ENCODE data around the gene POFUT2.

The POFUT2 gene

DNA sequence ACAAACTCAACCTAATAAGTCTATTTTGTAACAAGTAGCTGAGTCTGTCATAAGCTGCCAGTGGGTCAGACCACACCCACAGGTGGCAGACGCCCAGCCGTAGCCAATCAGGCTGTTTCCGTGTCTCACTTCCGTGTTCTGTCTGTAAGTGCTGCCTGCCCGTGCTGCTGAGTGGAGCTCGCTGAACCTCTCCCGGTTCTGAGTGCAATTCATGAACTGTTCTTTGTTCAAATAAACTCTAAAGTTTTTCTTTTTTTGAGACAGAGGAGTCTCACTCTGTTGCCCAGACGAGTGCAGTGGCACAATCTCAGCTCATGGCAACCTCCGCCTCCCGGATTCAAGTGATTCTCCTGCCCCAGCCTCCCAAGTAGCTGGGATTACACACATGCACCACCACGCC, 25.1 kb downstream of the POFUT2 start:
- no peak for DNase-seq (ENCODE audit: low spot score)

DNA sequence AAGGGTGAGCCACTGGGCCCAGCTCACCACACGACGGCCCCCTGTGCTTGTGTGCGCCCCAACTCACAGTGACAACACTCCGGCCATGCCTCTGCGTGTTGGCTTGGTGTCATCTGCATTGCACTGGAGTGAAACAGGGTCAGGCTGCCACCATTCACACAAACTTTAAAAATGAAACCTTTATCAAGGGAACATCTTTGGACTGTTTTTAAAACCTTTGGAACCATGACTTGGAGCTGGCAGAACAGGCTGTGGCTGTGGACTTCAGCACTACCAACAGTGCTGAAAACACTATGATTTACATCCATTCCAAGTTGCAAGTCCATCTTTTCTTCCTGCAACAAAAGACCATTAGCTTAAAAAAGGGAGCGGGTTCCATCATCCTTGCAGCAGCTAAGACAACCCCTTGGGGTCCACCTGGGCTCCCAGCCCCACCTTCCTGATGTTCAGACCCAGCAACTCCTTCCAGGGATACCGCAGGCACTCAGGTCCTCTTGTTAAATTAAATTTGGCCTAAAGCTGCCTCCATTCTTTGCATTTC, 25.6 kb downstream of the POFUT2 start:
- no peak for DNase-seq (ENCODE audit: low spot score)

DNA sequence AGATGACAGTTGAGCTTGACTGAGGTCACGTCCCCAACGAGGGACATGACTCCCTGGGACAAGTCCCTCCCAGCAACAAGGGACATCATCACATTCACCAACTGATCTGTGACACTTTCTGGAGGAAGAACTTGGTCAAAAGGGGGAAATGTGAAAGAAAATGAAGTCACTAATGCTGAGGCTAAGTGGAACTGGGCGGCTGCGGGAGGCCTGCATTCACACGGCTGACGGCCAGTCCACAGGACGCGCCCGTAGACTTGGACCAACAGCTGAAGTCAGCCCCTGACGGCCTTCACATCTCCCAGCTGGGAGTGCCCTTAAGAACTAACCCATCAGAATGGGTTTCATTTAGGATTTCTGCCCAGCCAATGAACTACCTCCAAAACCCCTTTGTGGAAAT, 26.6 kb downstream of the POFUT2 start:
- no peak for DNase-seq (ENCODE audit: low spot score)

DNA sequence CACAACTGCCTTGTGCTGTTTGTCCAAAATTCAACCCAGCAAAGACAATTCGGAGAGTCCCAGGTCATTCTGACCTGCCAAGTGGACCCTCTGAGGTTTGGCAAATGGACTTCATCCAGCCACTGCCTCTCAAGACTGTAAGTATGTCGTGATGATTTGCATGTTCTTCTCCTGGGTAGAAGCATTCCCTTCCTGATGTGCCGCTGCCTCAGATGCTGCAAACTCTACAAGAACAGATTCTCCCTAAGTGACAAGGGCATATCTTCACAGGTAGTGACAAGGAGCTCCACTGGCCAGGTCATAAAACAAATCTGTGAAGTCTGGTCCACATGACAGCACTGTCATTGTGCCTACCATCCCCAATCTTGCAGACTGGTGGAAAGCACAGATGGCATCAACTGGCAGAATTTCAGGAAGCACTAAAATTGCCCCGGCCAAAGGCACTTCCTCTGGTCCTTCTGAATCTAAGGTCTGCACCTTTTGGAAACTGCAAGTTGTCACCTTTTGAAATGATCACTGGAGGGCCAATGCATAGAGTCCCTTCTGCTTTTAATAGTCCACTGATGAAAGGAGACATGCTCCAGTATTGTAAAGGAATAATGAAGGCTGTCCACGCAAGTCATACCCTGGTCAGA, 27.4 kb downstream of the POFUT2 start:
- no peak for DNase-seq (ENCODE audit: low spot score)

DNA sequence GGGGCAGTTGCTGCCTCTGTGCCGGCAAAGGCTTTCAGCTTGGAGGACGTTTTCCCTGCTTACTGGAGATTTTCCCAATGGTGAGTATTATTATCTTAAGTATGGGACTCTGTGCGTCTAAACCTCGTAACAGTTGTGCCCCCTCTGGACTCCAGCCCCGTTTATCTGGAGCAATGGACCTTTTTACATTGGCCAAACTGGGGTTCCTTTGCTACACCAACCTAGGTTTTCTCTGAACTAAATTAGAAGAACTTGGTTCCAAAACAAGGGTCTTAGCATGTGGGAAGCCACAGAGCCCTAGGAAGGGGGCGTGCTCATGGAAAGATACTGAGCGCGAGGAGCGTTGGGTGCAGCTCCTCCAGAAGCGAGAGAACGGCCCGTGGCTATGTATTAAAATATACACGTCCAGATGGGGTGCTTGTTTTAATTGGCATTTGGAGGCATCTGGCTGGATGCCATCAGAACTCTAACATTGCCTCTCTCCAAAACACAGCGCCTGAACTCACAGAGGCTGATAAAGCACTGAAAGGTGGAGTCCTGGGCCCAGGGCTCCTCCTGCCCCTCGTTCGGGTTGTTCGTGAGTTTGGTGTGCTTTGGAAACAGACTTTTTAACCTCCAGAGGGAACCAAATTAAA, 28.4 kb downstream of the POFUT2 start:
- DNase-seq (ENCODE audit: low spot score): no peak

DNA sequence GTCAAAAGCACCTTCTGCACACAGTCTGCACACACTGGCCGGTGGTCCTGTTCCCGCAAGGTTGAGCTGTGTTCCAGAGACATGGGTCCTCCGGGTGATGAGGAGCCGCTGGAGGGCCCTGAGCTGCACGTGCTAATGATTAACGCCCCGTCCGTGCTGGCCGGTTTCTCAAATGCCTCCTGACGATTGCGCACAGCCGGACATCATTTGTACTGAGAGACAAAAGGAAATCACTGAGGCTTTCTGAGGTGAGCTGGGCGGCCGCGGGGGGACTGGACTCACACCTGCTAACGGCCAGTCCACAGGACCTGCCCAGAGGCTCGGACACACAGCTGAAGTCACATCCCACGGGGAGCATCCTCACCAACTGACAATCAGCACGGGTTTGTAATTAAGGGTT, 29.2 kb downstream of the POFUT2 start:
- DNase-seq (ENCODE audit: low spot score): no peak

DNA sequence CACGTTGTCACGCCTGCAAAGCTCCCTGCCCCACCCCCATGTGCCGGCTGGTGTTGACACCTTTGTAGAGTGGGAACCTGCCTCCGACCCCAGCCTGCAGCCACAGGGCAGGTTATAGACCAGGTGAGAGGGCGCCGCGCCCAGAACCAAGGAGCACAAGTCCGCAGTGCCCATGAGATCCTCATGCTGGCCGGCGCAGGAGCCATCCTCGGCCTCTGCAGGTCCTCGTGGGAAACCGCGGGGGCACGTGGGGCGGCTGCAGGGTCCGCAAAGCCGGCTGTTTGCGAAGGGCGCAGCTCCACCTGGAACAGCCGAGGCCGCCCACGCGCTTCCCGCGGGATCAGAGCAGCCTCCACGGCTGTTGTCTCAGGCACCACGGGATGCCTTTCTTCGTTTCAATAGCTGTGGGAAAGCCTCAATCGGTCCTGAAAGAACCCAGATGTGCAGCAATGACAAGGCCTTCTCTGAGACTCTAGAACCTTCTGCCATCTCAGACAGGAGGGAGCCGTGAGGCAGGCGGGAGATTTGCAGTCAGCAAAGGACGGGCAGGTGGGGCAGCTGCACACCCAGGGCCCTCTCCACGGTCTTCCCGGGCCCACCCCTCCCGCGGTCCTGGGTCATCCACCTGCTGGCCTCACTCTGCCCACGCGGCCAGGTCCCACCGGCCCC, 29.9 kb downstream of the POFUT2 start:
- DNase-seq (ENCODE audit: low spot score): no peak

DNA sequence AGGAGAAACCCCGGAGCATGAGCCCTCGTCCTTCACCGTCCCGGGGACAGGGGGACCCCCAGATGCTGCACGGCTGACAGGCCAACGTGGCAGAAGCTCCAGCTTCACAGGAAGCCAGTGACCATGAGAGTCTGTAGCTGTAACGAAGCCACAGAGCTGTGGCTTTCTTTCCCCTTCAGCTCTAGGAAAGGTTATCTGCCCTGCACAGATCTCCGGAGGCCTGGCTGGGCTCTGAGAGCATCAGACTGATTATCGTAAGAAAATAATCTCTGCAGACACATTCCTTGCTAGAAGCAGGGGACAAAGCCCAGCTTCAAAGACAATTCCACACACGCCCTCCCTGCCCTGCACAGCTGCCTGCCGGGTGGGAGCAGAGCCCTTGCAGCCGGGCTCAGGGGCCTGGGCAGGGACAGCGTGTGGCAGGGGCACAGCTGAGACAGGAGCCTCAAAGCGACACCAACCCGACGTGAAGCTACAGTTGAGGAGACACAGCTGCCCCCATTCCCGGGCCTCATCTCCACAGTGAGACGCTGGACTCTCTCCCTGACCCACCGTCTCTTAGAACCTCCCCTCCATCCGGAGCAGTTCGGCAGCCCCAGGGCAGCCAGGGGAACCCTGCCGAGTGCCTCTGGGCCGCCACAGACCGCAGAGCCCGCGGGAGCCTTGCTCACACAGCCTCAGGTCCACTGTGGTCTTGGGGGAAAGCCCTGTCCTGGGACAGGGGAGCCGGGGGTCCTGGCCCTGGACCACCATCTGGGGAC, 30.6 kb downstream of the POFUT2 start:
- DNase-seq (ENCODE audit: low spot score): no peak

DNA sequence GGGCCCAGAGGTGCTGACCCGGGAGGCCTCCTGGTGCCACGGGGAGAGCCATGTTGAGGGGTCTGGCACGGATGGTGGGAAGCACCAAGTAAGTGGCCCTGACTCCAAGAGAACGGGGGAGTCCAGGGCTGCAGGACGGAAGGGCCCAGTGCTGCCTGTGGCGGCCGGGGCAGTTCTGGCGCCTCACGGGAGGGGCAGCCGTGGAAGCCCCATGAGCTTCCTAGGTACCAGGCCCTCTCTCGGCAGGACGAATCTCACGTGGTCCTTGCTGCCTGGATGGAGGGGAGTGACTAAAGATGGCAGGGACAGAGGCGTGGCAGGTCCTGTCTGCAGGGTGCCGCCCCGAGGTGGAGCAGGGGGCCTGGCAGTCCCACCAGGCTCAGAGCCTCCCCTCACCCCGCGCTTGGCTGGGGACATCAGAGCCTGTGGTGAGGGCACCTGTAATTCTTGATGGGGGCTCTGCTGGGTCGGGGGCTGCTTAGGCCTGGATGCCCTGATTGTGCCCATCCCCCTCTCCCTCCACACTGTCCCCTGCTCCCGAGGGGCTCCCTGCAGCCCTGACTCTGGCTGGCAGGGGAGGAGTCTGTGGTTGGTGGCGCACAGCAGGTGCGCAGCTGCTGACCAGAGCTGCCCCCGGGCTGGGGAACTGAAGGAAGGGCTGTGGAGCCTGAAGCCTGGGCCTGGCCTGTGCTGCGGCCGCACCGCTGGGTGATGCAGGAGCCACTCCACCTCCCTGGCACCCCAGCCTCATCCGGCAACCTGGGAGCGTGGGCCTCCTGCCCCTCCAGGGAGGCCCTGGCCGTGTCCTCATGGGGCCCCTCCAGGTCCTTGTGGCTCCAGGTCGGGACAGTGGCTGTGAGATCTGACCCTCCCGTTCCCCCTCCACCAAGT, 31.4 kb downstream of the POFUT2 start:
- DNase-seq (ENCODE audit: low spot score): no peak

DNA sequence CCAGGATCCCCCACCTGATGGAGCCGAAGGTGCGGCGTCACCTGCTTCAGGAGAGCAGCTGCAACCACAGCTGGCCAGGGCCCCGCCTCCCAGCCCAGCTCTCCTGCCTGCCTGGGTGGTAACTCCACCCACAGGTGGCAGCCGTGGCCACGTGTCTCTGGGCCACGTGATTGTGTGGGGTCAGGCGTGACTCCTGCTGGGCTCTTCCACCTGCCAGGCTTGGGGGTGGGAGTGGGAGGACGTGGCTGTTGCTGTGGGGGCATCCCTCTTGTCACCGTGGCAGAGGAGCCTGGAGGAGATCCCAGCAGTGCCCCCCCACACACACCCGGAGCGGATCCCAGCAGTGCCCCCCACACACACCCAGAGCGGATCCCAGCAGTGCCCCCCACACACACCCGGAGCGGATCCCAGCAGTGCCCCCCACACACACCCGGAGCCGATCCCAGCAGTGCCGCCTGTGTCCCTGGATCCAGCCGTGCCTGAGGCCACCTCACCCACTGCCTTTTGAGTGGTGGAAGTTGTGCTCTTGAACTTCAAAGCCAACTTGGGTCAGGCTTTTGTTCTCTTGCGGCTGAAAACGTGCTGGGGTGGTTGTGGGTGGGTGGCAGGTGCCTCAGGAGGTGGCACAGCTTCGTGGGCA, 32.2 kb downstream of the POFUT2 start:
- no peak for DNase-seq (ENCODE audit: low spot score)

DNA sequence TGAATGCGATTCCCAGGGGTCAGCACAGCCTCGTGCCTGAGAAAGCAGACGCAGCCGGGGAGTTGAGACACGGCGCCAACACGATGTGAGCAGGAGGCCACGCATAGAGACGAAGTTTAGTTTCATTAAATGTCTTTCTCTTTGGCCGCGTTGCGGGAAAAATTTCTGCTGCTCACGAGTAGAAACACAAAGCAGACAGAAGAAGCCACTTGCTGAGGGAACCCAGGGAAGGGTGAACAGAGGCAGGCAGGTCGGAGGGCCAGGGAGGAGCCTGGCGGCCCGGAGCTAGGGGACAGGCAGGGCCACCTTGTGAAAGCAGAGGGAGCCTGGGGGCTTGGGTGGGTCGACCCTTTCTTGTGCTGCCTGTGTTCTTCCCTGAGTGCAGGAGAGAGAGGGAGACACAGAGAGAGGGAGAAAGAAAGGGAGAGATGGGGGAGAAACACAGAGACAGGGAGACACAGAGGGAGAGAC, 33.2 kb downstream of the POFUT2 start:
- DNase-seq (ENCODE audit: low spot score): no peak

DNA sequence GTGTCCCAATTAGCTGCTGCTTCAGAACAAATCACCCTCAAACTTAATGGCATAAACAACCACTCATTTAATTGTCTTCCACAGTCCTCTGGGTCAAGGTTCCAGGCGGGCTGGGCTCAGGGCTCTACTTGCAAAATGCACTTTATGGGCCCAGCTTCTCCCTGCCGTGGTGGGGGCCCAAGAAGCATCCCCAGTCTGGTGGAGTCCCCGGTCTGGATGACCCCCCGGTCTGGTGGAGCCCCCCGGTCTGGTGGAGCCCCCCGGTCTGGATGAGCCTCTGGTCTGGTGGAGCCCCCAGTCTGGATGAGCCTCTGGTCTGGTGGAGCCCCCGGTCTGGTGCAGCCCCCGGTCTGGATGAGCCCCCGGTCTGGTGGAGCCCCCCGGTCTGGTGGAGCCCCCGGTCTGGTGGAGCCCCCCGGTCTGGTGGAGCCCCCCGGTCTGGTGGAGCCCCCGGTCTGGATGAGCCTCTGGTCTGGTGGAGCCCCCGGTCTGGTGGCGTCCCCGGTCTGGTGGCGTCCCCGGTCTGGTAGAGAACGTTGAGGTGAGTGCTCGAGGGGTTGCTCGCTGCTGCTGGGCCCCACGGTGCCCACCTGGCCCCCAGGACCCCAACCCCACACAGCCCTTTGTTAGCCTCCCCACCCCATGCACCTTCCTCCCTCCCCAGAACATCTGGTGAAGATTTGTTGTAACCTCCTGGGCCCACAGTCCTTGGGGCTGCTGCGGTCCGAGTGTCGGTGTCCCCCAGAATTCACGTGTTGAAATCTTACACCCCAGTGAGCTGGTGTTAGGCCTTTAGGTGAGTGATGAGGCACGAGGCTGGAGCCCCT, 33.8 kb downstream of the POFUT2 start:
- DNase-seq (ENCODE audit: low spot score): no peak

DNA sequence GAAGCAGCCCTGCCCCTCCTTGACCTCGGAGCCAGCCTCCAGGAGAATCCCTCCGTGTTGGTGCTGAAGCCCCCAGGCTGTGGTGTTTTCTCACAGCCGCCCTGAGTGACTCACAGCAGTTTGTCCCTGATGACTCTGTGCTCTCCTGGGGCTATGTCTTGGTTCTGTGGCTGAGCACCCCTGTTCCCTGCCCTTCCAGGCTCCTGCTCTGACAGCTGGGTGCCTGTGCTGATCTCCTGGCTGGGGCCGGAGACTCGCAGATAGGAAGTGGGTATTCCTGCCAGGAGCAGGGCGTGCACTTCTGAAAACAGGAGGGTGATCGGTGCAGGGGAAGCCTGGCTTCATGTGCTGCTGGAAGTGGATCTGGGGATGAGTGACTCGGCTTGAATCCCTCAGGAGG, 34.5 kb downstream of the POFUT2 start:
- DNase-seq (ENCODE audit: low spot score): no peak

DNA sequence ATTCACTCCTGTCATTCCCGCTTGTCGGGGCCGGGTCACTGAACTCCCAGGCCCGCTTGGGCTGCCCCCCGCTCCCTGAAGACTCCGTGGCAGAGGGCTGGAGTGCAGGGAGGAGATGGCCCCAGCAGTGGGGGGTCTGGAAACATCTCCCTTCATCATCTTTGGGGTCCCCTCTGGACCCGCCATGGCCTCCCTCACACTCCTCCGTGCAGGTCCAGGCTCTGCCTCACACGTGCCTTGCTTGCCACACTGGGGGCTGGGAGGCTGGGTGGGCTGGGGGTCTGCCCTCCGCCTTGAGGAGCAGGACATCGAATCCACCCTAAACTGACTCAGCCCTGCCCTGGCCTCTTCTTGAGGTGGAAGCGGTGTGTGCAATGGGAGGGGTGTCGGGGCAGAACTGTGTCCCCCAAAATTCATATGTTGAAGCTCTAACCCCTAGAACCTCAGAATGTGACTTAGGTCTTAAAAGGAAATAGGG, 35.2 kb downstream of the POFUT2 start:
- DNase-seq (ENCODE audit: low spot score): no peak

DNA sequence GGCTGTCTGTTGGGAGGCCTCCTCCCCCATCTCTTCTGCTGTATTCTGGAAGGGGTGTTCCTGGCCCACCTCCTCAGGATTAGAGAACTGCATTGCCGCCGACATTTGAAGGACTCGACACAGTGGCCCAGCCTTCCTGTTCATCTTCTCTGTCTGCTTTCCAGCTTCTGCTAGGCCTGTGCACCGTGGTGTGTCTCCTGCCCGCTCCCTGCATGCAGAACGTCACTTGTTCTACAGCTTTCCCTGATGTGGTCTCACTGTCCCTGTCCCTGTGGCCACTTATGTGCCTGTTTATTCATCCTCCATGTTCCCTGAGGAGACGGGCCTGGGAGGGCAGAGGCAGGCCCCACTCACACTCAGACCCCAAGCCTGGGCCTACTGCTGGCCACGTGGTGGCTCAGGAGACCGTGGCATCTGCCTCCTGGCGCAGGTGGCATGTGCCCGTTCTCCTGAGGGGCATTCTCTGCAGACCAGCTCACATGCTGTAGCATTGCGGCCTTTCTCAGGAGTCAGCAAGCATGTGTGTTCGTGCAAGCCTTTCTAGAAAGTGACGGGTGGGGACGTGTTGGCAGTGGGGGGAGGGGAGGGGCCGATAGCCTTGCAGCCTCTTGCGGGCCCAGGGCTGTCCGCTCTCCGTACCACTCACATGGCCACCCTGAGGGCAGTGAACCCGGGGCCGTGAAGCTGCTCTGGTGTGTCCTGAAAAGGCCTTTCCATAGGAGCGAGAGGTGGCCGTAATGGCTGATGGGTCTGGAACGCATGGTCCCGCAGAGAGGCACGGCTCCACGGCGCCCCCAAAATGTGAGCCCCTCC, 35.9 kb downstream of the POFUT2 start:
- DNase-seq (ENCODE audit: low spot score): no peak

DNA sequence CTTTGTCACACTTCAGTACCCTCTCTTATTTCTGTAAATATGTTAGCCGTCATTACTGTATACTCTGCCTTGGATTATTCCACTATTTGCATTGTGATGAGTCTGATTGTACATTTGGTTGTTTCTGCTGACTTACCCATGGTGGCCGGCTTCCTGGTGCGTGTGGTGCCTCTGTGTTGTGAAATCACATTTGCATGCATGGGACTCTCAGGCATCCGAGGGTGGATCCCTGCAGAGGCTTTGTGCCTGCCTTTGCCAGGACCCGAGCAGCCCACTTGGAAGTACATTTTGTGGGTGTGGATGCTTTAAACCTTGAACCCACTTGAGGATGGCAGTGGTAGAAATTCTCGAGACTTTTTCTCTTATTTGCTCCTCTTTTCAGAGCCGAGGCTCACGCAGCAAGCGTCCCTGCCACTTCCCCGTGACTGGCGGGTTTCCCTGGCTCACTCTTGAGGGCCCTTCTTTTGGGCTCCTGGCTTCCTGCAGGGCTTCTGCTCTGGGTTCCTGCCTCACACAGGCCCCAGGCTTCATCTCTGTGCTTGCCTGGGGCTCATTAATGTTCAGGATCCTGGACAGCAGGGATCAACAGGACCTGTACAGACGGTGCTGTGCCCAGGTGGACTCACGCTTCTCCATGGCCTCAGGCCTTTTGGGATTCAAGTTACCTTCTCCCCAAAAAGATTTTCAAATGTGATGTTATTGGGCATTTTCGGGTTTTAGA, 36.6 kb downstream of the POFUT2 start:
- DNase-seq (ENCODE audit: low spot score): no peak

DNA sequence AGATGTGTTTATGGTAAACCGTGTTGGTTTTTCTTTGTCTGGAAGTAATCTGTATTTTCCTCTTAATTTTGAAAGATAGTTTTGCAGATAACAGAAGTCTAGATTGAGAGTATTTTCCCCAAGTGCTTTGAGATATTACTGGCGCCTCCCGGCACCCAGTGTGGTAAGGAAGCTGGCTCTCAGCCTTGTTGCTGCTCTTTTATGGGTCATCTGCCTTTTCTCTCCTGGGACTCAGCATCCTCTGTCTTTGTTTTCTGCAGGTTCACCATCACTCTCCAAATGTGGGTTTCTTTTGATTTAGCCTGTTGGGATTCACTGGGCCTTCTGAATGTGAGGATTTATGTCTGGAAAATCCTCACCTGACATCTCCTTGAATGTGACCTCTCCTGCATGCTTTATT, 37.4 kb downstream of the POFUT2 start:
- no peak for DNase-seq (ENCODE audit: low spot score)

DNA sequence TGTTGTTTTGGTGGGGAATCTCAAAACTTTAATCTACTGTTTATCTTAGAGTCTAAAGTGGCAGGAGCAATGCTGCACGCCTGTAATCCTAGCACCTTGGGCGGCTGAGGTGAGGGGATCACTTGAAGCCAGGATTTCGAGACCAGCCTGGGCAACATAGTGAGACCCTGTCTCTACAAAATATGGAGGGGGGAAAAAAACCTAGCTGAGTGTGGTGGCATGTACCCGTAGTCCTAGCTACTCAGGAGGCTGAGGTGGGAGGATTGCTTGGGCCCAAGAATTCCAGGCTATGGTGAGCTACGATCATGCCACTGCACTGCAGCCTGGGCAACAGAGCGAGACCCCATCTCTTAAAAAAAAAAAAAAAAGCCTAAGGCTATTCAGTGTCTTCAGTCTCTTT, 38.1 kb downstream of the POFUT2 start:
- no peak for DNase-seq (ENCODE audit: low spot score)

All from pons (tissue), 1 donor.